ENCODE data around the gene DNAJC6. TPM values are rescaled to one million over a fixed set of nuclear protein-coding genes. Genes with fewer than 3 reads are reported as not detected.

DNAJC6 gene
- total RNA-seq, 1 donor from 2014 or later, result 4.1 TPM

- TF ChIP-seq, protein P1, sequence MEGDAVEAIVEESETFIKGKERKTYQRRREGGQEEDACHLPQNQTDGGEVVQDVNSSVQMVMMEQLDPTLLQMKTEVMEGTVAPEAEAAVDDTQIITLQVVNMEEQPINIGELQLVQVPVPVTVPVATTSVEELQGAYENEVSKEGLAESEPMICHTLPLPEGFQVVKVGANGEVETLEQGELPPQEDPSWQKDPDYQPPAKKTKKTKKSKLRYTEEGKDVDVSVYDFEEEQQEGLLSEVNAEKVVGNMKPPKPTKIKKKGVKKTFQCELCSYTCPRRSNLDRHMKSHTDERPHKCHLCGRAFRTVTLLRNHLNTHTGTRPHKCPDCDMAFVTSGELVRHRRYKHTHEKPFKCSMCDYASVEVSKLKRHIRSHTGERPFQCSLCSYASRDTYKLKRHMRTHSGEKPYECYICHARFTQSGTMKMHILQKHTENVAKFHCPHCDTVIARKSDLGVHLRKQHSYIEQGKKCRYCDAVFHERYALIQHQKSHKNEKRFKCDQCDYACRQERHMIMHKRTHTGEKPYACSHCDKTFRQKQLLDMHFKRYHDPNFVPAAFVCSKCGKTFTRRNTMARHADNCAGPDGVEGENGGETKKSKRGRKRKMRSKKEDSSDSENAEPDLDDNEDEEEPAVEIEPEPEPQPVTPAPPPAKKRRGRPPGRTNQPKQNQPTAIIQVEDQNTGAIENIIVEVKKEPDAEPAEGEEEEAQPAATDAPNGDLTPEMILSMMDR (conservative IDR thresholded peaks at IDR 0.05), result no peak
- H3K36me3 Mint-ChIP-seq, result no peaks in the 10 kb centered on the region
- DNase-seq (ENCODE audit: extremely low spot score, unreplicated experiment), result no peak
- H3K9me3 Mint-ChIP-seq, result peaks cover 6% of the 10 kb centered on the region
- H3K27ac Mint-ChIP-seq, result peak overlapping the region; percentile 44
- peaks cover 8% of the 10 kb centered on the region for H3K4me1 Mint-ChIP-seq (ENCODE audit: unreplicated experiment)
- no peaks in the 10 kb centered on the region for H3K27me3 Mint-ChIP-seq
- H3K4me3 Mint-ChIP-seq, result no peak overlapping the region
Observed at GRCh38 chr1:65297706-65298105, 11.6 kb upstream of the DNAJC6 start.

DNA sequence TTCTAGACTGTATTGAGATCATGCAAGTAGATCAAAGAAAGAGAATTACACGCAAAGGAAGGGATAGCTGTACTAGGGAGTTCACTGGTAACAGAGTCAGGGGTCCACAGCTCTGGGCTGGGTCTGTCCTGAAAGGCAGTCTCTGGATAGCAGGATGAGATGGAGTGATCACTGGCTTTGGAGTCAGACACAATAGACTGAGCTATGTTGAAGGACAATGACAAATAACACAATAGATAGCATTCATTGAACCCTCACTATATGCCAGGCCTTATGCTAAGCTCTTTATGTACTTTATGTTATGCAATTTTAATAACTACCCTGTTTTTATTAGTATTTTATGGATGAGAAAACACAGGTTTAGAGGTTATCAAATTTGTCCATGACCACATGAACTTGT lies 10.0 kb upstream of the DNAJC6 start:
- Mint-ChIP-seq H3K4me1 (ENCODE audit: unreplicated experiment) (peaks cover 8% of the 10 kb centered on the region), H3K9me3 (peaks cover 6% of the 10 kb centered on the region), H3K27ac (no peak overlapping the region), H3K4me3 (no peak overlapping the region), H3K27me3 (no peaks in the 10 kb centered on the region), H3K36me3 (no peaks in the 10 kb centered on the region)
- TF ChIP-seq, protein P1 (conservative IDR thresholded peaks at IDR 0.05), result no peak
- DNase-seq (ENCODE audit: extremely low spot score, unreplicated experiment), result no peak

DNA sequence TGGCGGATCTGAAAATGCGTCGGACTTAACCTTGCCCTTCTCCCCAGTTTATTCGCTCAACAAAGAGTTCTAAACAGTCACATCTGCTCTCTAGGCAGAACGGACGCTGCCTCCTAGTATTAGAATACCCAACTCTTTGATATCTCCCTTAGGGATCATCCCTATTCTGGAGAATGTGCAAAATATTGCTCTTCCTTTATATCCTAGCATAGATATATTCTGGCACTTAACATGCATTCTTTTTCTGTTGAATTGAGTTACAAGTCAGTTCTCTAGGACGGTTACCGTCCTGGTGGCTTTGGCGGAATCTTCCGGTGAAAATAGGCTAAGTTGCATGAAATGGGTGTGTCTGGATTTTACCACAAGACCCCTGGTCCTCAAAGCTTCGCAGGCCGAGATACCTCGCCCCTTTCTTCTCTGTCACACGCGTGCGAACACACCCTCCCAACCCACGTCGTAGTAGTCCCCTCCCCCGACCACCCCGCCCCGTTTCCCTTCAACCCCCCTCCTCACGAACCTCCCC lies 501 bp upstream of the DNAJC6 start:
- H3K27me3 Mint-ChIP-seq, result peaks cover 48% of the 10 kb centered on the region
- no peak for DNase-seq (ENCODE audit: extremely low spot score, unreplicated experiment)
- peak overlapping the region; percentile 10 for H3K27ac Mint-ChIP-seq
- peaks cover 11% of the 10 kb centered on the region for H3K4me1 Mint-ChIP-seq (ENCODE audit: unreplicated experiment)
- no peaks in the 10 kb centered on the region for H3K9me3 Mint-ChIP-seq
- TF ChIP-seq, protein P1 (conservative IDR thresholded peaks at IDR 0.05), result no peak
- peak overlapping the region; percentile 93 for H3K4me3 Mint-ChIP-seq
- H3K36me3 Mint-ChIP-seq, result no peaks in the 10 kb centered on the region

GRCh38 chr1:65310078-65310587 lies 790 bp downstream of the DNAJC6 start:
- Mint-ChIP-seq H3K4me3 (peak overlapping the region; percentile 93), H3K36me3 (no peaks in the 10 kb centered on the region), H3K4me1 (ENCODE audit: unreplicated experiment) (peaks cover 11% of the 10 kb centered on the region), H3K9me3 (no peaks in the 10 kb centered on the region), H3K27ac (peak overlapping the region; percentile 53), H3K27me3 (peaks cover 46% of the 10 kb centered on the region)
- no peak for DNase-seq (ENCODE audit: extremely low spot score, unreplicated experiment)
- TF ChIP-seq, protein P1 (conservative IDR thresholded peaks at IDR 0.05), result no peak

GRCh38 chr1:65311760-65312159 lies 2.4 kb downstream of the DNAJC6 start:
- peaks cover 42% of the 10 kb centered on the region for H3K27me3 Mint-ChIP-seq
- no peaks in the 10 kb centered on the region for H3K36me3 Mint-ChIP-seq
- no peak overlapping the region for H3K27ac Mint-ChIP-seq
- peaks cover 11% of the 10 kb centered on the region for H3K4me1 Mint-ChIP-seq (ENCODE audit: unreplicated experiment)
- no peak overlapping the region for H3K4me3 Mint-ChIP-seq
- no peak for DNase-seq (ENCODE audit: extremely low spot score, unreplicated experiment)
- no peaks in the 10 kb centered on the region for H3K9me3 Mint-ChIP-seq
- TF ChIP-seq, protein P1 (conservative IDR thresholded peaks at IDR 0.05), result no peak
